Activated T-cell treated with anti-CD3 and anti-CD28 coated beads, Interleukin-2, amount 50 U/mL, for 72 hours (primary cell): Measurements from ENCODE around the gene KITLG. TPM values are rescaled to one million over a fixed set of nuclear protein-coding genes. Genes with fewer than 3 reads are reported as not detected.
"Not testable (repeated sequence)": the region's sequence is repeated elsewhere in the genome, so short reads cannot be mapped to it uniquely, and the experiment has no call there.

Source experiments
- ATAC-seq, 2 donors: fragments of 150-1000 bp; cut with Tn5 transposase; replicated peaks in 1 of 2; 2 replicates each; pipeline ENCODE4 v1.10.0; 2021; ENCODE audit warnings: moderate library complexity in 2 of 2, mild to moderate bottlenecking in 1 of 2
- DNase-seq, 2 donors: peaks; one replicate each; pipeline ENCODE4 v3.0.0; 2021 to 2022; ENCODE audit warnings: mixed read lengths in 1 of 2
- H3K27ac Mint-ChIP-seq: one replicate; pipeline ENCODE4 v1.8.0; 2022; ENCODE audit warnings: mild to moderate bottlenecking, moderate library complexity, mixed read lengths
- H3K27me3 Mint-ChIP-seq: one replicate; pipeline ENCODE4 v1.8.0; 2022; ENCODE audit warnings: low read depth, mixed read lengths
- H3K36me3 Mint-ChIP-seq, 2 donors: one replicate each; pipeline ENCODE4 v1.8.0; 2022; ENCODE audit warnings: mixed read lengths in 2 of 2, mild to moderate bottlenecking in 1 of 2; ENCODE audit not compliant: insufficient read depth in 2 of 2
- H3K4me1 Mint-ChIP-seq: one replicate; pipeline ENCODE4 v1.8.0; 2022; ENCODE audit warnings: low read depth, mixed read lengths
- H3K4me3 Mint-ChIP-seq, 2 donors: one replicate each; pipeline ENCODE4 v1.8.0; 2022; ENCODE audit warnings: mild to moderate bottlenecking in 2 of 2, mixed read lengths in 2 of 2, moderate library complexity in 2 of 2
- H3K9me3 Mint-ChIP-seq, 2 donors: one replicate each; pipeline ENCODE4 v1.8.0; 2022; ENCODE audit warnings: mixed read lengths in 2 of 2
- total RNA-seq, 2 donors: library from RNA; stranded (reverse); gene quantifications; one replicate each; pipeline ENCODE4 v1.2.3, GENCODE V29; 2022

KITLG gene
- total RNA-seq, 2 donors from 2014 or later: 0.05 to 0.16 TPM

DNA sequence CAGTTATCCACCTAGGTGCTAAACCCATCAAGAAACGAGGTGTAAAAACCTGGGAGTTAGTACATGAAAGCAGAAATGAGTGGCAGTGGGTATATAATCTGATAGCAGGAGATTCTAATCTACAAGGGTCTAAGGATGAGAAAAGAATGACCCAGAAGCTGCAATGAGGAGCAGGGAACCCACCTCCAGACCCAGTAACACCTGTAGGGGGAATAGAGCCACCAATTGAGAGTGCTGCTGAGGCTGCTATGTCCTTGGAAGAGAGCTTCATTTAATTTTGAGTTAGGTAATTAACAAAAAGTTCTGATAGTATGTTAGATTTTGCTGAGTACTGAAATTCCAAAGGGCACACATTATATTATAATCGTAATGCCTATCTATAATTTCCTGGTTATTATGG lies 89.8 kb downstream of the KITLG start:
- Mint-ChIP-seq H3K9me3 (no peaks in the 10 kb centered on the region), H3K4me3 (no peak overlapping the region), H3K4me1 (no peaks in the 10 kb centered on the region), H3K36me3 (no peaks in the 10 kb centered on the region), H3K27me3 (no peaks in the 10 kb centered on the region), H3K27ac (no peak overlapping the region)
- no peak for DNase-seq
- no peak for ATAC-seq

DNA sequence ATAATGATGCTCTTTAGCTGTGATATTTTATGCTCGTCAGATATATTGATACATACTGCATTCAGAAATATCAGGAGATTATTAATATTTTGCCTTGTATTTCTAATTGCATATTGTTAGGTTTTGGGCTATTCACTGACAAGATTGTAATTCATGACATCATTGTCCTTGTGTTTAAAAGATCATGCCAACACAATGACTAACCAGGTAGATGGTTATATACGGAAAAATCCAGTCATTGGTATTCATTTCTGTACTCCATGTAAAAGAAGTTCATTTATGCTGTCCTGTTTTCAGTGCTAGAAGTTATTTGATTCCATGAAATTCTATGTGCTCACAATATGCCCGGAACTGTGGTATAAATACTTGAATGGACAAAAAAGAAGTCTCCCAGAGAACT lies 107.5 kb downstream of the KITLG start:
- Mint-ChIP-seq H3K4me1 (no peaks in the 10 kb centered on the region), H3K4me3 (no peak overlapping the region), H3K27ac (no peak overlapping the region), H3K9me3 (peaks cover 0 to 2% of the 10 kb centered on the region in 2 donors), H3K36me3 (no peaks in the 10 kb centered on the region), H3K27me3 (no peaks in the 10 kb centered on the region)
- DNase-seq: no peak
- ATAC-seq: no peak

DNA sequence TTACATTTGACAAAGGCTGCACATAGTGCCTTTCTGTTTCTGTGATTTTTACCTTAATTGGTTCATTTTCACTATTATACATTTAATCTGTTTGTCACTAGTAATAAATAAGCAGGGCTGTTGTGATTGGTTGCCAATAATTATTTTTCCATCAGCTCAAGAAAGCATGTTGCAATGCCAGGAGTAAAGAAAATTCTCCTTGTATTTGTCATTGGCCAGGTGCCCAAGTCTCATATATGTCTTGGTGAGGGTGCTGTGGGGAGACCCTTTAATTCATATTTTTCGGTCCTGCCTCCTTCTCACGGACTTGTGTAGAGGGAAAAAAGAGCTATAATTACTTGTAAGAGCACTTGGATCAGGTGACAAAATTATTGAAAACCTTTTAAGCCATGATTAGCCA lies 108.0 kb downstream of the KITLG start:
- H3K27ac Mint-ChIP-seq: no peak overlapping the region
- no peaks in the 10 kb centered on the region for H3K4me1 Mint-ChIP-seq
- no peak overlapping the region for H3K4me3 Mint-ChIP-seq
- DNase-seq (no peak), ATAC-seq (no peak)
- H3K27me3 Mint-ChIP-seq: no peaks in the 10 kb centered on the region
- peaks cover 2% of the 10 kb centered on the region in 2 donors for H3K9me3 Mint-ChIP-seq
- no peaks in the 10 kb centered on the region for H3K36me3 Mint-ChIP-seq

DNA sequence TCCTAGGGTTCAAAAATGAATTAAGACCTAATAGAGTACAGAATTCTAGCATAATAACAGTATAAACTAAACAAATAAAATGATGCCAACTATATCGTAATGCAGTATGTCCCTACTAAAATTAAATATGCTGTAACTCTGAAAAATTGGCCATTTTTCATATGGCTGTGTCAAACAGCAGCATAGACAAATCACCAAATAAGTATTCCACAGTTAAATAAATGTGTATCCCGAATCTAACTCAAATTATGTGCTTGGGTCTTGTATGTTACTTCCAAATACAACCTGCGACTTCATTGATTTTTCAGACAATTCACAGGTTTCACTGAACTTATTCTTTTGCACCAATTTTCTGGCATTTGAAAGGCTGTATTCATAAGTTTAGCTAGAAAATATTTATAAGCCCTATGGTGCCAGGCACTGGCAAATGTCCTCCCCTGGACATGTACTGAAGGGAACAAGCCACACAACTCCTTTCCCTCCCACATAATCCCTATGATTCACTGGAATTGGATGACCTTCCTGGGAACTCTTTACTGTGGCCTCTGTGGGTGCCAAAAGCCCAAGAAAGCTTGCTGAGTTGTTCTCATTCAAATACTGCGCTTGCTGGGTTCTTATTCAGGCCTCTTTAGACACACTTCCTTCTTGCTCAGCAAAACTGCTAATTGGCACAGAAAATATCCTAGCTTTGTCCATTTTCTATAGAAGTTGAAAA lies 108.8 kb downstream of the KITLG start:
- Mint-ChIP-seq H3K4me3 (no peak overlapping the region), H3K36me3 (no peaks in the 10 kb centered on the region), H3K27ac (no peak overlapping the region), H3K9me3 (peaks cover 2% of the 10 kb centered on the region in 2 donors), H3K27me3 (no peaks in the 10 kb centered on the region), H3K4me1 (no peaks in the 10 kb centered on the region)
- DNase-seq (no peak), ATAC-seq (no peak)

DNA sequence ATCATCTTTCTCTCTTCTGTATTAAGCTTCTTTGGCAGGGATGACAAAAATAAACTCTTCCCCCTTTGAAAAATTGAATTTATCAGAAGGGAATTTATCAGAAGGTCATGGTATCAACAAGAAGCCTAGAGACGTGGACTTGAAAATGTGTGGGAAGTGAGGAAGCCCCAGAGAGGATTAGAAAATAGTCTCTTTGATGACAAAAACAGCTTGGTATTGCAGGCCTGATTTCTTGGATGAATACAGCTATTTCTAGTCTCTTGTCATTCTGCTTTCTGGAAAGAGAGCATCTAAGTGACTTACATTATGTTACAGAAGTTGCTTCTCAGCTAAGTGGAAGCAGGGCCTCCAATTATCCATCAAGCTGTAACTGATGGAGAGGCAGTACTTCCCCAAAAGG lies 111.1 kb downstream of the KITLG start:
- DNase-seq (no peak), ATAC-seq (no peak)
- Mint-ChIP-seq H3K27me3 (no peaks in the 10 kb centered on the region), H3K4me3 (no peak overlapping the region), H3K9me3 (peaks cover 2 to 3% of the 10 kb centered on the region in 2 donors), H3K36me3 (no peaks in the 10 kb centered on the region), H3K27ac (no peak overlapping the region), H3K4me1 (no peaks in the 10 kb centered on the region)

DNA sequence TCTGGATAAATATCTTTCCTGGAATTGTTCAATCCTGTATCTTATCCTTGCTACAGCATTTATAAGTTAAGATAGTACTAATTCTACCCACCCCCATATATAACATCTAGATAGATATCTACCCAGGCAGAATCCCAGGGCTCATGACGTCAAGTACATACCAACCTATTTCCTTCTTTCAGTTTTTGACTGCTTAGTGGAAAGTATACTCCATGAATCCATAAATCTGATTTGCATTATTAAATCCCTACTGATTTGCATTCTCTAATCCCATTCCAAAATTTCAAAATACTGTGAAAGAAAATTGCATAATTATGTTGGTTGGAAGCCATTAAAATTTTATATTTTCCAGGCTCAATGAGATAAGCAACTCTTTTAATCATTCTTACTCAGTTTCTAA lies 111.7 kb downstream of the KITLG start:
- Mint-ChIP-seq H3K27ac (no peak overlapping the region), H3K4me3 (no peak overlapping the region), H3K4me1 (no peaks in the 10 kb centered on the region), H3K27me3 (no peaks in the 10 kb centered on the region), H3K36me3 (no peaks in the 10 kb centered on the region), H3K9me3 (peaks cover 2 to 3% of the 10 kb centered on the region in 2 donors)
- DNase-seq: no peak
- ATAC-seq: no peak

DNA sequence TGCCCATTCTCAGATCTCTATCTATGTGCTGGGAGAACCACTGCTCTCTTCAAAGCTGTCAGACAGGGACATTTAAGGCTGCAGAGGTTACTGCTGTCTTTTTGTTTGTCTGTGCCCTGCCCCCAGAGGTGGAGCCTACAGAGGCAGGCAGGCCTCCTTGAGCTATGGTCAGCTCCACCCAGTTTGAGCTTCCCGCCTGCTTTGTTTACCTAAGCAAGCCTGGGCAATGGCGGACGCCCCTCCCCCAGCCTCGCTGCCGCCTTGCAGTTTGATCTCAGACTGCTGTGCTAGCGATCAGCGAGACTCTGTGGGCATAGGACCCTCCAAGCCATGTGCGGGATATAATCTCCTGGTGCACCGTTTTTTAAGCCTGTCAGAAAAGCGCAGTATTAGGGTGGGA lies 113.6 kb downstream of the KITLG start:
- not testable (repeated sequence) for DNase-seq, H3K9me3 Mint-ChIP-seq, H3K4me3 Mint-ChIP-seq, H3K27ac Mint-ChIP-seq, H3K4me1 Mint-ChIP-seq, H3K27me3 Mint-ChIP-seq, H3K36me3 Mint-ChIP-seq, ATAC-seq

DNA sequence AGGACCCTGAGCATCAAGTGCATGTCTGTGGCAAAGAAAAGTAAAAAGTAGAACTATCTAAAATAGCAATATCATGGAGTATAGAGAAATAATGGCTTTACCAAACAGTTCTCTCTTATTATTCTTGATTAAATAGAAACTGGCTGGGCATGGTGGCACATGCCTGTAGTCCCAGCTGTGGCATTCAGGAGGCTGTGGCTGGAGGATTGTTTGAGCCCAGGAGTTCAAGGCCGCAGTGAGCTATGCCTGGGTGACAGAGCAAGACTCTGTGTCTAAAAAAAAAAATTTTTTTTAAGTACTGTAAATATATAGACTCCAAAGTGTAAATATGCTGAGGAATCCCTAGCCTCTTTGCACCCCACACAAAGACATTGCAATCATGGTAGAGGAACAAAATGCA lies 121.9 kb downstream of the KITLG start:
- no peak overlapping the region for H3K4me3 Mint-ChIP-seq
- no peaks in the 10 kb centered on the region for H3K4me1 Mint-ChIP-seq
- ATAC-seq: no peak
- no peaks in the 10 kb centered on the region for H3K27me3 Mint-ChIP-seq
- no peak for DNase-seq
- H3K36me3 Mint-ChIP-seq: no peaks in the 10 kb centered on the region
- no peaks in the 10 kb centered on the region for H3K9me3 Mint-ChIP-seq
- no peak overlapping the region for H3K27ac Mint-ChIP-seq

DNA sequence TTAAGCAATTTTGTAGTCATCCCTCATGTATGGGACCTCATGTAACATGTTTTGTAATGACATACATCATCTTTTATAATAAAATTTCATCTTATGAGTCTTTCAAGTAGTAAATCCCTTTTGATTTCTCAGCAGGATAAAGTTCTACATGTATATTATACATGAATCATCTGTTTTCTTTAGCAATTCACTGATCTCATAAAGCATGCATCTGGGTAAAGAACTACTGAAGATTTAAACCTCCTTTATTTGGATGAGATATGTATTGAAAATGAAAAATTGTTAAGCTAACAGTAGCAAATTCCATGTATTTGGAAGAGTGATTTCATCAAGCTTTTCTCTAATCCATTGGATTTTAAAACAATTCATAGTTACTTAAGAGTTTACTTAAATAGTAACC lies 126.9 kb downstream of the KITLG start:
- DNase-seq (no peak), ATAC-seq (no peak)
- no peaks in the 10 kb centered on the region for H3K36me3 Mint-ChIP-seq
- H3K9me3 Mint-ChIP-seq: no peaks in the 10 kb centered on the region
- H3K27ac Mint-ChIP-seq: no peak overlapping the region
- H3K4me3 Mint-ChIP-seq: no peak overlapping the region
- no peaks in the 10 kb centered on the region for H3K4me1 Mint-ChIP-seq
- H3K27me3 Mint-ChIP-seq: no peaks in the 10 kb centered on the region

DNA sequence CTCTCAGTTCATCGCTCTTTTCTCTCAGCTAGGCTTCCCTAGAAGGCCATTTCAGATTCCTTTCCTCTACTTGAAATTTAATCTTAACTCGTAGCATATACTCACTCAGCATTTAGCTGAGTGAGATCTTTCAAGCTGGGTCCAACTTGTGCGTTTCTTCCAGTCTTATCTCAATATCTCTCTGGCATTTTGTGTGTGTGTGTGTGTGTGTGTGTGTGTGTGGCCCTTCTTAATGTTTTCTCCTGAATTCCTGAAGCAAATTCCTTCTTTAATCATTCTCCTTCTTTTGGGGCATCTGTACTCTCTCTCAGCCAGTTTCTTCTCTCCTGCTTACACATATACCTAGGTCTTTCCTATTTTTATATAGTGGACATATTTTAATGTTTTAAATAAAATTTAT lies 129.1 kb downstream of the KITLG start:
- H3K4me3 Mint-ChIP-seq: no peak overlapping the region
- H3K9me3 Mint-ChIP-seq: no peaks in the 10 kb centered on the region
- H3K27me3 Mint-ChIP-seq: no peaks in the 10 kb centered on the region
- no peak overlapping the region for H3K27ac Mint-ChIP-seq
- no peaks in the 10 kb centered on the region for H3K36me3 Mint-ChIP-seq
- ATAC-seq: no peak
- DNase-seq: no peak
- no peaks in the 10 kb centered on the region for H3K4me1 Mint-ChIP-seq

DNA sequence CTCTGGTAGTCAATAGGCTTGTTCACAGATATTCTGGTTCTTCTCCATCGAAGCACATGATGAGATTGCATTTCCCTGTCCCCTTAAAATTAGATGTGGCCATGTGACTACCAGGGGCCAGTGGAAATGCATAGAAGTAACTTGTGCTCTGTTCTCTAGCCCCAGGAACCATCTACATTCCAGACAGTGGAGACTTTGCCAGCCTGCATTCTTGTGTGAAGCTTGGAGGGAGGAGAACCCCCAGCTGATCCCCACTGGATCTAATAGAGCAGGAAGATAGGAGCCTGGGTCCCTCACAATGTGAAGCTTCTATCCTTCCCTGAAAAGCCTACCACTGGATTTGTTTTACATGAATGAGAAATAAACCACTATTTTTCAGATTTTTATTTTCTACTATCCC lies 130.1 kb downstream of the KITLG start:
- Mint-ChIP-seq H3K36me3 (no peaks in the 10 kb centered on the region), H3K4me3 (no peak overlapping the region), H3K9me3 (no peaks in the 10 kb centered on the region), H3K4me1 (no peaks in the 10 kb centered on the region), H3K27me3 (no peaks in the 10 kb centered on the region), H3K27ac (no peak overlapping the region)
- no peak for DNase-seq
- no peak for ATAC-seq

DNA sequence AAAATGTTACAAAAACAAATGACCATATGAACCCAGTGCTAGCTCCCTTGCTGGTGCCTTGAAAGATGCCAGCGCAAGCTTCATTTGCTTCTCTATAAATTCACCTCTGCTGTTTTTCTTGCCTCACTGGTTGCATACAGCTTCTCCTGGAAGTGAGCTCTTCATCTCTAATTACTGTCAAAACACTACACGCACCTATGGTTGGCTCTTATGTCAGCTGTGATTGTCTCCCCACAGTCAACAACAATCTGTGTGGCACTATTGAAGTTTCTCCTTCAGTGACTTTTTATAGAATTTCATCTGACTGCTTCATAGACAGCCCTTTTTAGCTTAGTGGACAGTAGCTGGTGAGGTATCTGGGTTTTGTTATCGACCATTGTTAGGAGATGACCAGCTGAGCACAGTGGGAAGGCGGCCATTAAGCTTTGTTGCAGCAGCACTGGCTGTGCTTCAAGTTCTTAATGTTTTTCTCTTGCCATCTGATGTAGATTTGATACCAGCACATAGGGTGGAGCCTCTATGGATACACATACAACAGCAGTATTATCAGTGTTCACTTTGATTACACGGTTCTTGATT lies 131.8 kb downstream of the KITLG start:
- ATAC-seq: no peak

DNA sequence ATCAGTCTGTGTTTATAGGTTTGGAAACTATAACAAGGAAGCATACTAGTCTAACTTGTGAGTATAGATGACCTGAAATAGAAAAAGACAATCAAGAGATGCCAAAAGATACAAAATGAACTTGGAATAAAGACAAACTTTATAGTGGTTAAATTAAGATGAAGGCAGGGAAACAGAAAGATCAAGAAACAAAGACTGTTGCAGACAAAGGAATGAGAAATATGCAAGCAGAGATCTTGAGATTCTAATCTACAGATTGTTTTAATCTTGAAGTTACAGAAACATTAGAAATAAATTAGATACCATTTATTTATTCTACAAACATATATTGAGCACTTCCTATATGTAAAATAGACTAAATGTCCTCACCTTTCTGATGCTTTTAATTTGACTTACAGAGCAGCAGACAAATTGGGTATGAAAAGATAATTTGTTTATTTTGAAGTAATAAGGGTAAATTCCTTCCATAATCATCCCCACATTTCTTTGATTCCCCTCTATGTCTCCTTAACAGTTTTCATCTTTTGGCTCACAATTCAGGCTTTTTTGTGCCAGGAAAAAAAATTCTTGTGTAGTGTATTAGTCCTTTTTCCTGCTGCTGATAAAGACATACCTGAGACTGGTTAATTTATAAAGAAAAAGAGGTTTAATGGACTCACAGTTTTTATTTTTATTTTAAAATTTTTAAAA lies 134.4 kb downstream of the KITLG start:
- Mint-ChIP-seq H3K27me3 (no peaks in the 10 kb centered on the region), H3K4me3 (no peak overlapping the region), H3K9me3 (peaks cover 1 to 4% of the 10 kb centered on the region in 2 donors), H3K36me3 (no peaks in the 10 kb centered on the region), H3K27ac (no peak overlapping the region), H3K4me1 (no peaks in the 10 kb centered on the region)
- no peak for ATAC-seq
- DNase-seq: no peak

More for the DNA sequence above, 131.8 kb downstream of the KITLG start:
- H3K27me3 Mint-ChIP-seq: no peaks in the 10 kb centered on the region
- no peaks in the 10 kb centered on the region for H3K9me3 Mint-ChIP-seq
- H3K4me1 Mint-ChIP-seq: no peaks in the 10 kb centered on the region
- no peak overlapping the region for H3K27ac Mint-ChIP-seq
- no peak overlapping the region for H3K4me3 Mint-ChIP-seq
- no peak for DNase-seq
- H3K36me3 Mint-ChIP-seq: no peaks in the 10 kb centered on the region
